HCT116 (cell line): Measurements from ENCODE around the gene NACC1. TPM values are rescaled to one million over a fixed set of nuclear protein-coding genes. Genes with fewer than 3 reads are reported as not detected.

ENCODE experiments used
- ATAC-seq: fragments of 200-7000 bp; cut with Tn5 transposase; 2 replicates; pipeline ENCODE4 v1.9.1; 2020; ENCODE audit warnings: mild to moderate bottlenecking, moderate library complexity
- BruUV-seq: library from RNA; stranded (reverse); fragments of 400-500 nt; replicated peaks from 2 replicates; lab custom pipeline; 2021; lab: Mats Ljungman, UMichigan
- CTCF ChIA-PET: fragments of 300-600 bp; sonication (Branson Sonifier 250); formaldehyde crosslinking; loops from one replicate; lab custom pipeline; 2021; ENCODE audit warnings: antibody characterized with exemption; lab: Charles Lee
- POLR2A ChIA-PET: fragments of 300-600, 350-600 bp; sonication (Branson Sonifier 250); formaldehyde crosslinking; loops from one replicate; lab custom pipeline; 2021; ENCODE audit warnings: antibody characterized with exemption; lab: Charles Lee
- RAD21 ChIA-PET, 2 experiments: fragments of 300-600 bp; sonication (Branson Sonifier 250); formaldehyde crosslinking; loops; one replicate each; lab custom pipeline; 2023; ENCODE audit warnings: low total read pairs in 2 of 2; ENCODE audit not compliant: uncharacterized antibody in 2 of 2, unreplicated experiment in 2 of 2, low non-redundant PET in 1 of 2; lab: Charles Lee
- DNase-seq: peaks from one replicate; pipeline ENCODE4 v3.0.0-alpha.2; 2010; ENCODE audit warnings: low read depth, low spot score
- H2AFZ ChIP-seq: fragments of 200-600 bp; shearing (Covaris generic), sonication (generic); 2 replicates; pipeline ENCODE4 v1.6.1; 2017; ENCODE audit warnings: low read depth, mixed run types, mixed read lengths, antibody characterized with exemption, low read length; ENCODE audit not compliant: poor library complexity, severe bottlenecking
- H3K27ac ChIP-seq: 2 replicates; pipeline ENCODE4 v1.5.1; 2012; ENCODE audit warnings: low read depth, low read length
- H3K27me3 ChIP-seq: fragments of 200-600 bp; sonication (generic); 2 replicates; pipeline ENCODE4 v1.6.1; 2016; ENCODE audit warnings: mixed run types, low read length, mixed read lengths; ENCODE audit not compliant: insufficient read depth
- H3K36me3 ChIP-seq, 2 experiments: fragments of 200-500 bp in 1 of 2; fragments of 200-600 bp in 1 of 2; sonication (Bioruptor generic) in 1 of 2; sonication (generic) in 1 of 2; 2 replicates each; pipeline versions ENCODE4 v1.5.1 to v1.6.1; 2014 to 2016; ENCODE audit warnings: low read length in 2 of 2, inconsistent platforms in 1 of 2, mixed read lengths in 1 of 2, mixed run types in 1 of 2; ENCODE audit not compliant: insufficient read depth in 2 of 2, control insufficient read depth in 1 of 2
- H3K4me1 ChIP-seq, 2 experiments: fragments of 200-600 bp in 1 of 2; sonication (generic) in 1 of 2; 2 replicates each; pipeline versions ENCODE4 v1.5.1 to v1.6.1; 2012 to 2017; ENCODE audit warnings: low read length in 2 of 2, inconsistent platforms in 1 of 2, mild to moderate bottlenecking in 1 of 2, mixed read lengths in 1 of 2, mixed run types in 1 of 2, moderate library complexity in 1 of 2; ENCODE audit not compliant: insufficient read depth in 2 of 2, control insufficient read depth in 1 of 2
- H3K4me2 ChIP-seq: fragments of 200-600 bp; sonication (generic); 2 replicates; pipeline ENCODE4 v1.6.1; 2017; ENCODE audit warnings: mixed run types, low read length, mixed read lengths
- H3K4me3 ChIP-seq, 2 experiments: fragments of 200-600 bp in 1 of 2; sonication (generic) in 1 of 2; replicated peaks in 1 of 2; 2 replicates each; pipeline ENCODE4 v1.5.1; 2011 to 2016; ENCODE audit warnings: low read length in 2 of 2, control low read depth in 1 of 2, low read depth in 1 of 2, mild to moderate bottlenecking in 1 of 2, mixed read lengths in 1 of 2, mixed run types in 1 of 2
- H3K79me2 ChIP-seq: fragments of 200-600 bp; sonication (generic); 2 replicates; pipeline ENCODE4 v1.6.1; 2017; ENCODE audit warnings: mild to moderate bottlenecking, mixed run types, low read length, moderate library complexity, mixed read lengths; ENCODE audit not compliant: insufficient read depth
- H3K9ac ChIP-seq: fragments of 200-600 bp; sonication (generic); 2 replicates; pipeline ENCODE4 v1.6.1; 2016; ENCODE audit warnings: low read length, mixed read lengths
- H3K9me2 ChIP-seq: fragments of 200-600 bp; sonication (generic), shearing (Covaris generic); 2 replicates; pipeline ENCODE4 v1.6.1; 2017; ENCODE audit warnings: mixed run types, mild to moderate bottlenecking, moderate library complexity; ENCODE audit not compliant: insufficient read depth
- H3K9me3 ChIP-seq, 2 experiments: fragments of 200-500 bp in 1 of 2; fragments of 200-600 bp in 1 of 2; sonication (Bioruptor generic) in 1 of 2; sonication (generic) in 1 of 2; 2 replicates each; pipeline ENCODE4 v1.6.1; 2014 to 2017; ENCODE audit warnings: low read length in 2 of 2, mixed read lengths in 2 of 2, inconsistent platforms in 1 of 2, low read depth in 1 of 2, mild to moderate bottlenecking in 1 of 2, mixed run types in 1 of 2, moderate library complexity in 1 of 2; ENCODE audit not compliant: control insufficient read depth in 1 of 2, insufficient read depth in 1 of 2
- H4K20me1 ChIP-seq: fragments of 200-600 bp; sonication (generic), shearing (Covaris generic); 2 replicates; pipeline ENCODE4 v1.6.1; 2017; ENCODE audit warnings: mixed run types, mild to moderate bottlenecking, moderate library complexity; ENCODE audit not compliant: insufficient read depth
- CEBPB ChIP-seq: IDR thresholded peaks from 2 replicates; pipeline ENCODE4 v1.6.1; 2012; ENCODE audit warnings: low read depth
- EZH2 ChIP-seq: fragments of 200-600 bp; sonication (generic); IDR thresholded peaks from 2 replicates; pipeline ENCODE4 v1.6.1; 2017; ENCODE audit warnings: antibody characterized with exemption, mixed run types
- EZH2phosphoT487 ChIP-seq: fragments of 200-600 bp; IDR thresholded peaks from 2 replicates; pipeline ENCODE4 v1.6.1; 2018; ENCODE audit warnings: antibody characterized with exemption, borderline replicate concordance
- FOSL1 ChIP-seq: IDR thresholded peaks from 2 replicates; pipeline ENCODE4 v1.6.1; 2012; ENCODE audit warnings: low read depth
- POLR2A ChIP-seq: IDR thresholded peaks from 2 replicates; pipeline ENCODE4 v1.7.0; 2011; ENCODE audit warnings: borderline replicate concordance; ENCODE audit not compliant: insufficient read depth, insufficient read length; ENCODE audit errors: extremely low read depth
- POLR2AphosphoS5 ChIP-seq: IDR thresholded peaks from 2 replicates; pipeline ENCODE4 v1.6.1; 2011; ENCODE audit warnings: mild to moderate bottlenecking, low read depth, low read length, moderate library complexity
- RAD21 ChIP-seq: IDR thresholded peaks from 2 replicates; pipeline ENCODE4 v1.6.1; 2012; ENCODE audit warnings: low read depth, mild to moderate bottlenecking
- SP1 ChIP-seq: IDR thresholded peaks from 2 replicates; pipeline ENCODE4 v1.6.1; 2012; ENCODE audit warnings: low read depth
- ZFX ChIP-seq: fragments of 450-650 bp; IDR thresholded peaks from 2 replicates; pipeline ENCODE4 v1.6.1; 2017
- intact Hi-C: fragments of 100-400 bp; cut with micrococcal nuclease; formaldehyde crosslinking; loops from 2 replicates; pipeline ENCODE4 v1.10.0; 2022
- total RNA-seq: library from RNA; stranded (reverse); gene quantifications from one replicate; pipeline ENCODE4 v1.2.1, GENCODE V29; 2021; ENCODE audit not compliant: unreplicated experiment
- TF ChIP-seq, protein P1 (sequence below): IDR thresholded peaks from 2 replicates; pipeline ENCODE4 v1.6.1; 2012

NACC1 gene
- total RNA-seq, 1 experiment from 2014 or later, result 181 TPM

DNA sequence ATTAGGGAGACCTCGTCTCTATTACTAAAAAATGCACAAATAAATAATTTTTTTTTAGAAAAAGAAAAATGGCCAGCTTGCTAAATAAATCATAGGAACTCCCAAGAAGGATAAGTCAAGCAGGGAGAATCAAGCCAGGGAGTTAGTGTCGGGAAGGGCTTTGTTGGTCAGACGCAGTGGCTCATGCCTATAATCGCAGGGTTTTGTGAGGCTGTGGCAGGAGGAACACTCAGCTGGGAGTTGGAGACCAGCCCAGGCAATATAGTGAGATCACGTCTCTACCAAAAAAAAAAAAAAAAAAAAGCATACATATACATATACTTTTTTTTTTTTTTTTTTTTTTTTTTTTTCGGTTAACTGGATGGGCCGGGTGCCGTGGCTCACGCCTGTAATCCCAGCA lies 9.0 kb downstream of the NACC1 start:
- Histone ChIP-seq H2AFZ (no peak overlapping the region), H4K20me1 (0 out of 2 replicates have a peak, but pooled peaks cover 12% of the 10 kb centered on the region), H3K4me3 (no peak overlapping the region), H3K27ac (no peak overlapping the region), H3K9me3 (no peaks in the 10 kb centered on the region)
- ChIA-PET RAD21 (no interaction called here), CTCF (no interaction called here), POLR2A (interaction anchor here (0.6 to 1.4 kb wide), 2 partner anchors 23 to 404 kb away, joined by 3 to 5 read pairs; partner anchors contain the start of genes IER2 and STX10)
- intact Hi-C loops, result no loop called here
- no peak for TF ChIP-seq CEBPB
- TF ChIP-seq, protein P1, sequence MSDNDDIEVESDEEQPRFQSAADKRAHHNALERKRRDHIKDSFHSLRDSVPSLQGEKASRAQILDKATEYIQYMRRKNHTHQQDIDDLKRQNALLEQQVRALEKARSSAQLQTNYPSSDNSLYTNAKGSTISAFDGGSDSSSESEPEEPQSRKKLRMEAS, result no peak
- TF ChIP-seq SP1, result no peak
- TF ChIP-seq, all 23 proteins: peak for 0
- H3K4me1 ChIP-seq, result peaks cover 2 to 33% of the 10 kb centered on the region in 2 experiments; a peak in 3 of 4 replicates
- no peak overlapping the region for H3K9ac ChIP-seq
- H3K4me2 ChIP-seq, result no peak overlapping the region
- ATAC-seq, result no peak
- H3K27me3 ChIP-seq, result no peaks in the 10 kb centered on the region
- no TSS peak for BruUV-seq
- peaks cover 98% of the 10 kb centered on the region for H3K79me2 ChIP-seq
- H3K36me3 ChIP-seq, result peaks cover 3 to 8% of the 10 kb centered on the region in 2 experiments; a peak in 3 of 4 replicates
- no peaks in the 10 kb centered on the region for H3K9me2 ChIP-seq
- DNase-seq, result no peak

DNA sequence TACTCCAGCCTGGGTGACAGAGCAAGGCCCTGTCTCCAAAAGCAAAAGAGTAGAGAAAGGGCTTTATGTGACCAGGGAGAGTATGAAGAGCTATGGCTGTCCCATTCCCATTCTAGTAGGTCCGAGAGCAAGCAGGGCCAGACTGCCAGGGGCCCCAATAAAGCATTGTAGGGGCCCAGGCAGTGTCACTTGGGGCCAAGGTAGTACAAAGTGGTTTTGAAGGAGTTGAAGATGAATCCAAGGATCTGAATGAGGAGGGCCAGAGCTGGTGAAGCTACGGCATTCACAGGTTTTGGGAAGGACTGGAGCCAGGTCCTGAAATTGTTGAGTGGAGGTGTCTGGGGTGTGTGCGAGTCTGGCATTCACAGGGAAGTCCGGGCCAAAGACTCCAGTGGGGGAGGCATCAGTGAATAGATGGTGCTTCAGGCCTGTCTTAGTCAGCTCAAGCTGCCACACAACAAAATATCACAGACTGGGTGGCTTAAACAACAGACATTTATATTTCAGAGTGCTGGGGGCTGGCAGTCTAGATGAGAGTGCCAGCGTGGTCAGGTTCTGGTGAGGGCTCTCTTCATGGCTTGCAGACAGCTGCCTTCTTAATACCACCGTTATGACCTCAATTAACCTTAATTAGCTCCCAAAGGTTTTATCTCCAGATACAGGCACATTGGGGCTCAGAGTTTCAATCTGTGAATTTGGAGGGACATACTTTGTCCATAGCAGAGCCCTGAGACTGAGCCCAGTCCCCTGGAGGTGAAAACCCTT lies 9.9 kb downstream of the NACC1 start:
- Histone ChIP-seq H3K9ac (no peak overlapping the region), H3K9me3 (no peaks in the 10 kb centered on the region), H3K4me2 (no peak overlapping the region), H3K79me2 (peaks cover 98% of the 10 kb centered on the region), H3K4me3 (no peak overlapping the region), H2AFZ (no peak overlapping the region), H3K27me3 (no peaks in the 10 kb centered on the region), H3K36me3 (peaks cover 3 to 12% of the 10 kb centered on the region in 2 experiments; a peak in 2 of 4 replicates), H3K9me2 (no peaks in the 10 kb centered on the region), H4K20me1 (0 out of 2 replicates have a peak, but pooled peaks cover 5% of the 10 kb centered on the region), H3K4me1 (peaks cover 2 to 42% of the 10 kb centered on the region in 2 experiments; a peak in 3 of 4 replicates), H3K27ac (peak overlapping the region; percentile 8; the same call in 1 of the 2 replicates)
- BruUV-seq, result no TSS peak
- RAD21 ChIA-PET, result no interaction called here
- CTCF ChIA-PET, result no interaction called here
- POLR2A ChIA-PET, result interaction anchor here (1.4 kb wide), 1 partner anchor 22 kb away, joined by 5 read pairs; the partner anchor contains the start of genes IER2 and STX10
- DNase-seq (no peak), ATAC-seq (no peak)
- intact Hi-C loops, result no loop called here
- TF ChIP-seq SP1, result no peak
- TF ChIP-seq EZH2phosphoT487, result no peak
- no peak for TF ChIP-seq FOSL1
- TF ChIP-seq RAD21, result no peak
- TF ChIP-seq POLR2AphosphoS5, result no peak
- TF ChIP-seq EZH2, result no peak
- no peak for TF ChIP-seq POLR2A
- TF ChIP-seq ZFX, result no peak
